Measurements from ENCODE around the gene TTLL9.

TTLL9 gene

GRCh38 chr20:31831771-31832306, 38.6 kb upstream of the TTLL9 start:
- no peak overlapping the region for H3K4me3 ChIP-seq
- in situ Hi-C loops (cut with MboI; ENCODE audit: low sequenced_read_pairs) = no loop called here
- no peaks in the 10 kb centered on the region for H3K36me3 ChIP-seq (replicated peaks)
- H3K27me3 ChIP-seq (ENCODE audit: low read depth) = no peaks in the 10 kb centered on the region
- DNase-seq (ENCODE audit: low spot score in 2 of 2) = no peak
- no peaks in the 10 kb centered on the region for H3K9me3 ChIP-seq
- H3K4me1 ChIP-seq = no peaks in the 10 kb centered on the region

- Histone ChIP-seq H3K4me3 (no peak overlapping the region), H3K36me3 (replicated peaks) (no peaks in the 10 kb centered on the region), H3K9me3 (no peaks in the 10 kb centered on the region), H3K27me3 (ENCODE audit: low read depth) (no peaks in the 10 kb centered on the region), H3K4me1 (no peaks in the 10 kb centered on the region)
- DNase-seq (ENCODE audit: low spot score in 2 of 2) = peak; percentile 57 to 89
- in situ Hi-C loops (cut with MboI; ENCODE audit: low sequenced_read_pairs) = no loop called here
Measured at GRCh38 chr20:31833130-31833930, 37.1 kb upstream of the TTLL9 start.

DNA sequence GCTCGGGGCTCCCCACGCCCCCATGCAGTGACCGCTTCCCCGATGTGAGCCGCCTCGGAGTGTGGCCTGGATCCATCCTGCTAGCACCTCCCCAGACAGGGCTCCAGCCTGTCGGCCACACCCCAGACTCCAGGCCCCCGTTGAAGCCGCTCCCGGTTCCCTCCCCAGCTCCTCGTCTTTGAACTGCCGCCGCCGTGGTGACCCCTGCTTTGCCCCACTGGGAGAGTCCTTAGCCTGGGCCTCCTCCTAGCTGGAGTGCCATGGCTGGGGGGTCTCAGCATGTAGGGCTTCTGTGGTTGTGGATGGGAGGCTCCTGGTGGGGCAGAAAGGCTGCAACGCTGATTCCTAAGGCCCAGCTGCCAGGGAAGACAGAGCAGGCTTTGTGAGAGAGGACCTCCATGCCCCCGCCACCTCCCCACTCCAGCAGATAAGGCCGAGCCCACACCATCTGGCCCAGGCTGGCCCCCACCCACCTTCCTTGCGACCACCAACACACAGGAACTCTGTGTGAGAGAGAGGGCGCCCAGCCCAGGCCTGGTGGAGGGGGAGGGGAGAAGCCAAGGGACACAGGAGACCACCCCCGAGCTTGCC, 36.4 kb upstream of the TTLL9 start:
- in situ Hi-C loops (cut with MboI; ENCODE audit: low sequenced_read_pairs) = no loop called here
- Histone ChIP-seq H3K4me3 (no peak overlapping the region), H3K9me3 (no peaks in the 10 kb centered on the region), H3K36me3 (replicated peaks) (no peaks in the 10 kb centered on the region), H3K27me3 (ENCODE audit: low read depth) (no peaks in the 10 kb centered on the region), H3K4me1 (no peaks in the 10 kb centered on the region)
- DNase-seq (ENCODE audit: low spot score in 2 of 2) = no peak

- no peaks in the 10 kb centered on the region for H3K36me3 ChIP-seq (replicated peaks)
- in situ Hi-C loops (cut with MboI; ENCODE audit: low sequenced_read_pairs) = no loop called here
- no peak for DNase-seq (ENCODE audit: low spot score in 2 of 2)
Measured at GRCh38 chr20:31835554-31835953, 34.9 kb upstream of the TTLL9 start.

GRCh38 chr20:31835977-31836852, 34.2 kb upstream of the TTLL9 start:
- H3K4me1 ChIP-seq = no peaks in the 10 kb centered on the region
- in situ Hi-C loops (cut with MboI; ENCODE audit: low sequenced_read_pairs) = no loop called here

More at GRCh38 chr20:31835554-31835953, 34.9 kb upstream of the TTLL9 start:
- Histone ChIP-seq H3K4me3 (no peak overlapping the region), H3K27me3 (ENCODE audit: low read depth) (no peaks in the 10 kb centered on the region), H3K9me3 (no peaks in the 10 kb centered on the region), H3K4me1 (no peaks in the 10 kb centered on the region)

GRCh38 chr20:31836853-31837608, 33.4 kb upstream of the TTLL9 start:
- Histone ChIP-seq H3K9me3 (no peaks in the 10 kb centered on the region), H3K36me3 (replicated peaks) (no peaks in the 10 kb centered on the region), H3K4me1 (no peaks in the 10 kb centered on the region), H3K27me3 (ENCODE audit: low read depth) (no peaks in the 10 kb centered on the region), H3K4me3 (no peak overlapping the region)
- in situ Hi-C loops (cut with MboI; ENCODE audit: low sequenced_read_pairs) = no loop called here
- DNase-seq (ENCODE audit: low spot score in 2 of 2) = no peak

More at GRCh38 chr20:31835977-31836852, 34.2 kb upstream of the TTLL9 start:
- Histone ChIP-seq H3K4me3 (no peak overlapping the region), H3K9me3 (no peaks in the 10 kb centered on the region), H3K27me3 (ENCODE audit: low read depth) (no peaks in the 10 kb centered on the region), H3K36me3 (replicated peaks) (no peaks in the 10 kb centered on the region)
- no peak for DNase-seq (ENCODE audit: low spot score in 2 of 2)

DNA sequence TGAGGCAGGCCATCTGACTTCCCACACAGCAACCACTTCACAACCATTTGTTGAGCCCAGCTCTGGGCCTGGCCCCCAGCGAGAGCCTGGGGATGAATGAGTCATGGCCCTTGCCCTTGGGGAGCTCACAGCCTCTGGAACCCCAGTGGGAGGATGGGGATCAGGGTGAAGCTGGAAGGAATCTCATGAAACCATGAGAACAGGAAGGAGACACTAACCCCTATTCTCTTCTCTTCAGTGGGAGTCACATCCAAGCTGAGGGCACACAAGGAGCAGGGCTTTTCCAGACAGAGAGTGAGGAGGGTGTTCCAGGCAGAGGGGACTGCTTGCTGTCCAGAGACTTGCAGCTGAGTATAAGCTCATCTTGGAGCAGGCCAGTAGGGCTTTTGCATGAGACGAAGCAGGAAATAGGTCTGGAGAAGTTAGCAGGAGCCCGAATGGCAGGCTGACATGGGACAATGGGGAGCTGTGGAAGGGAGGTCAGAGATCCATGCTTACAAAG, 32.5 kb upstream of the TTLL9 start:
- Histone ChIP-seq H3K4me1 (no peaks in the 10 kb centered on the region), H3K9me3 (no peaks in the 10 kb centered on the region), H3K36me3 (replicated peaks) (no peaks in the 10 kb centered on the region), H3K27me3 (ENCODE audit: low read depth) (no peaks in the 10 kb centered on the region), H3K4me3 (no peak overlapping the region)
- no peak for DNase-seq (ENCODE audit: low spot score in 2 of 2)
- in situ Hi-C loops (cut with MboI; ENCODE audit: low sequenced_read_pairs) = no loop called here

GRCh38 chr20:31838646-31839292, 31.7 kb upstream of the TTLL9 start:
- no peaks in the 10 kb centered on the region for H3K36me3 ChIP-seq (replicated peaks)
- H3K4me1 ChIP-seq = no peaks in the 10 kb centered on the region
- H3K4me3 ChIP-seq = no peak overlapping the region
- no peaks in the 10 kb centered on the region for H3K27me3 ChIP-seq (ENCODE audit: low read depth)
- peak in 1 of 2 experiments; percentile 35 for DNase-seq (ENCODE audit: low spot score in 2 of 2)
- no peaks in the 10 kb centered on the region for H3K9me3 ChIP-seq
- in situ Hi-C loops (cut with MboI; ENCODE audit: low sequenced_read_pairs) = no loop called here

DNA sequence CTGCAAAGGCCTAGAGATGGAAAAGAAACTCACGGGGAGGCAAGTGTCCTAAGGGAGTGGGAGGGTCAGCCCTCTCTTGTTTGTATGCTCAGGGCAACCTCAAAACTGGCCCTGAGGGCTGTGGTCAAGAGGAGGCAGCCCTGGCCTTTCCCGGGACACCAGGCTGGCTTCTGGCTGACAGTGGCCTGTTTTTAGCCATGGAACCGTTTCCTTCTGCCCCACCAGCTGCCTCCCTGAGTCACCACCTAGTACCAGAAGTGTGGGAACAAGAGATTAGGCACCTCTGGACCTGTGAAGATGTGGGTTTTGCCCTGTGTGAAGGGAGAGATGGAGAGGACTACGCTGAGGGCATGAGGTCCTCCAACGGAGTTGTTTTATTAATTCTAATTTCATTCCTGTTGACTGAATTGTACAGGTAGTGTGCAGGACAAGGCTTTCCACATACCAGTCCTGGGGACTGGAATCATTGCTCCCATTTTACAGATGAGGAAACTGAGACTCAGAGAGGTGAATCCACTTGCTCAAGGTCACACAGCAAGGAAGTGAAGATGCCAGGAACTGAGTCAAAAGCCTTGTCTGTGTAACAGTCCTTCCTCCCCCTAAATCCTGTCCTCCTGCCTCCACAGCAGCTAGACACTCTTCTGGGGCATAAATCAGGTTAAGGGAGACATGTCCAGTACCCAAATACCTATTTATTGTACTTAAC, 30.5 kb upstream of the TTLL9 start:
- no peaks in the 10 kb centered on the region for H3K27me3 ChIP-seq (ENCODE audit: low read depth)
- in situ Hi-C loops (cut with MboI; ENCODE audit: low sequenced_read_pairs) = no loop called here
- DNase-seq (ENCODE audit: low spot score in 2 of 2) = no peak
- H3K4me3 ChIP-seq = no peak overlapping the region
- no peaks in the 10 kb centered on the region for H3K9me3 ChIP-seq
- no peaks in the 10 kb centered on the region for H3K4me1 ChIP-seq
- no peaks in the 10 kb centered on the region for H3K36me3 ChIP-seq (replicated peaks)

DNA sequence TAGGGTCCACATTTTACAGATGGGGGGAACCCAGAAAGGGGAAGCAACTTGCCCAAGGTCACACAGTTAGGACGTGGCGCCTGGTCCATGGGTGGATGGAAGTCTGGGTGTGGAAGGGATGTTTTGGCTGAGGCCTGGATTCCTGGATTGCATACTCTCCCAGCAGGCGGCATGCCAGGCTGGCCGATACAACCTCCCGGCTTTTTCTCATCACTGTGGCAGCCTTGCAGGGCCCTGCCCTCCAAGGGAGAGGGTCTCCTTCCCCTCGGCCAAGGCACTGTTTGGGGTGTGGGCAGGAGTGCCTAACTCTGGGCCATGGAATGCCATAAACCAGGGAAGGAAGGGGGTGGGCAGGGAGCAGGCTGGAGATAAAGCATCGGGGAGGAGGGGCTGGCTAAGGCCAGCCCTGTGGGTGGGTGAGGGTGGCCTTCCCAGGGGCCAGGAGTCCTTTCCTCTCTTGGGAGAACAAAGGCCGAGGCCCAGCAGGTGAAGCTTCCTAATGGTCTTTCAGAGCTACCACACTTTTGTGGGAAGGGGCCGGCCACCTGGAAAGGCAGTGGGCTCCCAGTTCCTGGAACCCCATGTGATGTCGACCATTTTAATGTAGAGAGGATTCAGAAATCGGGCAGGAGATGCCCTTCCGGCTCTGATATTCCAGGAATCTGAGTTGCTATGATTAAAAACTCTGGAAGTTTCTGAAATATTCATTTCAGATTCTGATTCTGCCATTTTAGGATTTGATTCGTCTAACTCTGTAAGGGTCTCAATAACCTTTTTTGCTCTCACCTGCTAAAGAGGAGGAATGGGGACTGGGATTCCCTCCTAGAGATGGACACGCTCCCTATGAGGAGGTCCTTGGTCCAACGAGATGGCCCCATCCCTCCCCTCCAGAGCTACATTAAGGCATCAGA, 29.3 kb upstream of the TTLL9 start:
- DNase-seq (ENCODE audit: low spot score in 2 of 2) = no peak
- H3K27me3 ChIP-seq (ENCODE audit: low read depth) = no peaks in the 10 kb centered on the region
- no peaks in the 10 kb centered on the region for H3K36me3 ChIP-seq (replicated peaks)
- H3K9me3 ChIP-seq = no peaks in the 10 kb centered on the region
- no peaks in the 10 kb centered on the region for H3K4me1 ChIP-seq
- H3K4me3 ChIP-seq = no peak overlapping the region
- in situ Hi-C loops (cut with MboI; ENCODE audit: low sequenced_read_pairs) = no loop called here

DNA sequence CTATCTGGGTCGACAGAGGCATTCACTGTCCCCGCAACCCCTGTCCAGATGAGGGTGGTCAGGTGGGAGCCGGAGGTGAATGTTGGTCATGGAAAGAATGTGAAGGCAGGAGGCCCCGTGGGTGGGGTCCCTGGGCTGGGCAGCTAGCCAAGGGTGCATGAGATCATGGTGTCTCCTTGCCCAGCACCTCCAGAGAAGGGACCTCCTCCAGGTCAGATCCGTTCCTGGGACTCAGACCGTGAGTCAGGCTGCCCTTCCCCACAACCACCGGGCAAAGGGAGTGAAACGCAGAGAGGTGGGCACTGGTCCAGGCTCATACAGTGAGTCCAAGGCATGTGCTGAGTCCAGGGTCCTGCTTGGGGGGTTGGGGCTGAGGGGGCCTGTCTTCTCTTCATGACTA, 28.5 kb upstream of the TTLL9 start:
- H3K4me3 ChIP-seq = no peak overlapping the region
- no peak for DNase-seq (ENCODE audit: low spot score in 2 of 2)
- no peaks in the 10 kb centered on the region for H3K36me3 ChIP-seq (replicated peaks)
- in situ Hi-C loops (cut with MboI; ENCODE audit: low sequenced_read_pairs) = no loop called here
- H3K9me3 ChIP-seq = no peaks in the 10 kb centered on the region
- no peaks in the 10 kb centered on the region for H3K4me1 ChIP-seq
- H3K27me3 ChIP-seq (ENCODE audit: low read depth) = no peaks in the 10 kb centered on the region

Measured in HAP-1 (cell line).